A549 (cell line): ENCODE data around the gene SEC11A. TPM values are rescaled to one million over a fixed set of nuclear protein-coding genes. Genes with fewer than 3 reads are reported as not detected.
A peak's percentile ranks its signal among the peaks of the same experiment; 100 is the strongest.

ENCODE experiments used
- ATAC-seq, 2 experiments: fragments of 200-7000 bp in 1 of 2; fragments of >200 bp in 1 of 2; cut with Nextera tagmentation in 1 of 2; cut with Tn5 transposase in 1 of 2; 3 replicates each; pipeline versions ENCODE4 v1.8.0 to v1.9.1; 2018 to 2020; ENCODE audit warnings: mild to moderate bottlenecking in 1 of 2, moderate library complexity in 1 of 2
- CTCF ChIA-PET: fragments of 300-600 bp; sonication (Branson Sonifier 250); formaldehyde crosslinking; extraction: SDS; loops from one replicate; lab custom pipeline; 2021; ENCODE audit warnings: antibody characterized with exemption, inconsistent platforms; lab: Yijun Ruan, JAX
- POLR2A ChIA-PET: fragments of 350-600 bp; formaldehyde crosslinking; extraction: SDS; loops from one replicate; lab custom pipeline; 2021; ENCODE audit warnings: antibody characterized with exemption, inconsistent platforms; lab: Yijun Ruan, JAX
- DNase-seq, 2 experiments: peaks; one replicate each; pipeline versions ENCODE4 v3.0.0 to v3.0.0-alpha.2; 2011 to 2016; ENCODE audit warnings: low read depth in 1 of 2, low spot score in 1 of 2
- FAIRE-seq: peaks from 2 replicates; lab custom pipeline; 2011; peaks lifted over from hg19 to GRCh38; lab: Jason Lieb, UNC
- H3K27ac ChIP-seq, 2 experiments: fragments of >200 bp; sonication (Bioruptor Twin); formaldehyde crosslinking; 3 replicates each; pipeline ENCODE4 v1.5.1; 2016 to 2017
- H3K4me1 ChIP-seq: fragments of >200 bp; sonication (Bioruptor Twin); formaldehyde crosslinking; 3 replicates; pipeline ENCODE4 v1.6.1; 2016
- H3K4me2 ChIP-seq: fragments of >200 bp; sonication (Bioruptor Twin); formaldehyde crosslinking; 3 replicates; pipeline ENCODE4 v1.6.1; 2016
- H3K4me3 ChIP-seq: fragments of >200 bp; sonication (Bioruptor Twin); formaldehyde crosslinking; 3 replicates; pipeline ENCODE4 v1.5.1; 2016
- H3K9me3 ChIP-seq: fragments of >200 bp; sonication (Bioruptor Twin); formaldehyde crosslinking; 3 replicates; pipeline ENCODE4 v1.6.1; 2016
- CEBPB ChIP-seq, 2 experiments: fragments of >200 bp in 1 of 2; sonication (Bioruptor Twin) in 1 of 2; formaldehyde crosslinking in 1 of 2; IDR thresholded peaks; 2 replicates each; pipeline ENCODE4 v1.6.1; 2012 to 2016
- EHF ChIP-seq: fragments of 250-450 bp; sonication (Bioruptor Pico); IDR thresholded peaks from 2 replicates; pipeline ENCODE4 v1.5.0; 2020; ENCODE audit warnings: mild to moderate bottlenecking
- ESRRA ChIP-seq: fragments of 150-350 bp; IDR thresholded peaks from 2 replicates; pipeline ENCODE4 v1.6.1; 2014; ENCODE audit warnings: mild to moderate bottlenecking, low read length, borderline replicate concordance
- FOSL2 ChIP-seq, 2 experiments: fragments of 450-650 bp in 1 of 2; fragments of >200 bp in 1 of 2; sonication (Bioruptor Twin) in 1 of 2; formaldehyde crosslinking; IDR thresholded peaks; 2 replicates each; pipeline versions ENCODE4 v1.5.0 to v1.6.1; 2016 to 2020; ENCODE audit warnings: mild to moderate bottlenecking in 1 of 2, moderate library complexity in 1 of 2
- GATA3 ChIP-seq: IDR thresholded peaks from 2 replicates; pipeline ENCODE4 v1.6.1; 2012; ENCODE audit warnings: borderline replicate concordance
- HOXB13 ChIP-seq: fragments of 250-450 bp; sonication (Bioruptor Pico); IDR thresholded peaks from 2 replicates; pipeline ENCODE4 v1.5.0; 2020; ENCODE audit warnings: low read depth, mild to moderate bottlenecking, moderate library complexity
- HOXB5 ChIP-seq: fragments of 250-450 bp; sonication (Bioruptor Pico); IDR thresholded peaks from 2 replicates; pipeline ENCODE4 v1.5.0; 2020; ENCODE audit warnings: mild to moderate bottlenecking, moderate library complexity
- JUNB ChIP-seq: fragments of >200 bp; sonication (Bioruptor Twin); formaldehyde crosslinking; IDR thresholded peaks from 2 replicates; pipeline ENCODE4 v1.6.1; 2016
- KDM1A ChIP-seq: fragments of 200-600 bp; sonication (generic); IDR thresholded peaks from 2 replicates; pipeline ENCODE4 v1.6.1; 2016; ENCODE audit warnings: low read depth, mild to moderate bottlenecking
- MAFK ChIP-seq: fragments of 450-650 bp; IDR thresholded peaks from 2 replicates; pipeline ENCODE4 v1.6.1; 2014; ENCODE audit not compliant: partially characterized antibody
- MAZ ChIP-seq: fragments of 150-350 bp; IDR thresholded peaks from 2 replicates; pipeline ENCODE4 v1.6.1; 2014; ENCODE audit warnings: antibody characterized with exemption, low read depth, low read length, borderline replicate concordance
- POLR2A ChIP-seq: IDR thresholded peaks from 2 replicates; pipeline ENCODE4 v1.6.1; 2012; ENCODE audit warnings: mild to moderate bottlenecking, low read length
- RNF2 ChIP-seq: fragments of 200-600 bp; sonication (generic); IDR thresholded peaks from 2 replicates; pipeline ENCODE4 v1.6.1; 2016; ENCODE audit warnings: low read depth, mild to moderate bottlenecking, antibody characterized with exemption, moderate library complexity, borderline replicate concordance
- SMC3 ChIP-seq: fragments of >200 bp; sonication (Bioruptor Twin); formaldehyde crosslinking; IDR thresholded peaks from 3 replicates; pipeline ENCODE4 v1.6.1; 2018; ENCODE audit warnings: inconsistent platforms
- ZFP36 ChIP-seq: fragments of 450-650 bp; IDR thresholded peaks from 2 replicates; pipeline ENCODE4 v1.6.1; 2014; ENCODE audit warnings: borderline replicate concordance; ENCODE audit not compliant: partially characterized antibody
- WGBS: methylation state at CpG from one replicate; pipeline ENCODE4 v1.1.6; 2017; ENCODE audit errors: missing lambda C conversion rate; 5-methylcytosine and 5-hydroxymethylcytosine counted together
- polyA plus RNA-seq, 4 experiments: library from polyadenylated mRNA; depleted of rRNA in 3 of 4; stranded (reverse); fragments of >200 nt; fragmentation: RNase III in 1 of 4; extraction: RNeasy Plus Mini Kit Qiagen cat#74134 plus additional on column Dnase treatment in 1 of 4; gene quantifications; 2 replicates in 3 of 4; 3 replicates in 1 of 4; pipeline ENCODE4 v1.2.3, GENCODE V29; 2011 to 2017
- TF ChIP-seq, protein P1 (sequence below): IDR thresholded peaks from 2 replicates; pipeline ENCODE4 v1.6.1; 2012; ENCODE audit warnings: low read depth, borderline replicate concordance
- TF ChIP-seq, protein P2 (sequence below): fragments of >200 bp; sonication (Bioruptor Twin); formaldehyde crosslinking; IDR thresholded peaks from 3 replicates; pipeline ENCODE4 v1.5.1; 2016
- TF ChIP-seq, protein P3 (sequence below): fragments of >200 bp; sonication (Bioruptor Twin); formaldehyde crosslinking; IDR thresholded peaks from 3 replicates; pipeline ENCODE4 v1.6.1; 2016
- TF ChIP-seq, protein P4 (sequence below): IDR thresholded peaks from 2 replicates; pipeline ENCODE4 v1.6.1; 2012
- TF ChIP-seq, protein P5 (sequence below): fragments of 200-600 bp; sonication (generic); IDR thresholded peaks from 2 replicates; pipeline ENCODE4 v1.6.1; 2016; ENCODE audit warnings: antibody characterized with exemption, mild to moderate bottlenecking, moderate library complexity

Gene SEC11A
- polyA plus RNA-seq, 2 of the 4 experiments (the other 2 are of a cell fraction), result 380 to 490 TPM

DNA sequence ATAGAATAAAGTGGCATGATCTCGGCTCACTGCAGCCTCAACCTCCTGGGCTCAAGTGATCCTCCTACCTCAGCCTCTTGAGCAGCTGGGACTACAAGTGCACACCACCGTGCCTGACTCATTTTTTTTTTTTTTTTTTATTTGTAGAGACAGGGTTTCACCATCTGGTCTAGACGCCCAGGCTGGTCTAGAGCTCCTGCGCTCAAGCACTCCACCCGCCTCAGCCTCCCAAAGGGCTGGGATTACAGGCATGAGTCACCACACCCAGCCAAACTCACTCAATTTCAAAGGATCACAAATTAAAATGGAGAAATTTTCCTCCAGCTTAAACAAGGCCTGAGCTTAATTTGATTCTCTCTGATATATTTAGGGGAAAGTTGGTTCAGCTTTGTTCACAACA, 30.6 kb downstream of the SEC11A start:
- FAIRE-seq, result no peak
- TF ChIP-seq SMC3, result 0 out of 3 replicates have a peak, but pooled peaks have one; percentile 15
- no peak for TF ChIP-seq ESRRA
- TF ChIP-seq JUNB, result peak; percentile 39
- TF ChIP-seq FOSL2 (IDR thresholded peaks at IDR 0.05), result peak; percentile 55; the same call in 1 of the 2 replicates
- TF ChIP-seq FOSL2 (CRISPR knock-in tag; IDR thresholded peaks at IDR 0.05), result peak; percentile 86
- H3K27ac ChIP-seq, result peak overlapping the region; percentile 55 to 63
- H3K4me3 ChIP-seq, result no peak overlapping the region
- POLR2A ChIA-PET, result interaction anchor here (0.7 to 1.1 kb wide), 2 partner anchors 31 to 32 kb away, joined by 3 to 5 read pairs; partner anchors contain the start of gene SEC11A
- DNase-seq, result peak in 1 of 2 experiments; percentile 82
- CTCF ChIA-PET, result interaction anchor here (0.6 to 3.3 kb wide), 6 partner anchors 27 to 909 kb away, joined by 3 to 9 read pairs (median 3); partner anchors contain the start of gene NMB
- peak; percentile 90 to 100 for ATAC-seq
- no peaks in the 10 kb centered on the region for H3K9me3 ChIP-seq
- H3K4me2 ChIP-seq, result peak overlapping the region; percentile 48
- WGBS, result 36% methylated on average over 5 of the region's 5 CpGs
- peaks cover 24% of the 10 kb centered on the region for H3K4me1 ChIP-seq

DNA sequence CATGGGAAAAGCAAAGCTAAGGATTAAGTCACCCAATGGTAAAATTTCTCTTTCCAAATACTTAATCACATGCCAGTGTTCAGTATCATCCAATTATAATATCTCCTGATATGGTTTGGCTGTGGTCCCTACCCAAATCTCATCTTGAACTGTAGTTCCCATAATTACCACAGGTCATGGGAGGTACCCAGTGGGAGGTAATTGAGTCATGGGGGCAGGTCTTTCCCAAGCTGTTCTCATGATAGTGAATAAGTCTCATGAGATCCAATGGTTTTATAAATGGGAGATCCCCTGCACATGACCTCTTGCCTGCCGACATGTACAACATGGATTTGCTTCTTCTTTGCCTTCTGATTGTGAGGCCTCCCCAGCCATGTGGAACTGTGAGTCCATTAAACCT, 31.8 kb downstream of the SEC11A start:
- Histone ChIP-seq H3K4me1 (peaks cover 24% of the 10 kb centered on the region), H3K4me3 (no peak overlapping the region), H3K4me2 (no peak overlapping the region), H3K9me3 (no peaks in the 10 kb centered on the region), H3K27ac (peak overlapping the region in 1 of 2 experiments; percentile 41; a peak in 2 of 6 replicates)
- DNase-seq (peak in 1 of 2 experiments; percentile 23), ATAC-seq (peak in 1 of 2 experiments; percentile 37; a peak in 3 of 6 replicates), FAIRE-seq (no peak)
- TF ChIP-seq FOSL2 (IDR thresholded peaks at IDR 0.05), result no peak
- peak; percentile 61 for TF ChIP-seq FOSL2 (CRISPR knock-in tag; IDR thresholded peaks at IDR 0.05)
- TF ChIP-seq, protein P1, sequence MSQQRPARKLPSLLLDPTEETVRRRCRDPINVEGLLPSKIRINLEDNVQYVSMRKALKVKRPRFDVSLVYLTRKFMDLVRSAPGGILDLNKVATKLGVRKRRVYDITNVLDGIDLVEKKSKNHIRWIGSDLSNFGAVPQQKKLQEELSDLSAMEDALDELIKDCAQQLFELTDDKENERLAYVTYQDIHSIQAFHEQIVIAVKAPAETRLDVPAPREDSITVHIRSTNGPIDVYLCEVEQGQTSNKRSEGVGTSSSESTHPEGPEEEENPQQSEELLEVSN, result no peak
- TF ChIP-seq EHF (CRISPR knock-in tag), result no peak
- TF ChIP-seq, protein P2, sequence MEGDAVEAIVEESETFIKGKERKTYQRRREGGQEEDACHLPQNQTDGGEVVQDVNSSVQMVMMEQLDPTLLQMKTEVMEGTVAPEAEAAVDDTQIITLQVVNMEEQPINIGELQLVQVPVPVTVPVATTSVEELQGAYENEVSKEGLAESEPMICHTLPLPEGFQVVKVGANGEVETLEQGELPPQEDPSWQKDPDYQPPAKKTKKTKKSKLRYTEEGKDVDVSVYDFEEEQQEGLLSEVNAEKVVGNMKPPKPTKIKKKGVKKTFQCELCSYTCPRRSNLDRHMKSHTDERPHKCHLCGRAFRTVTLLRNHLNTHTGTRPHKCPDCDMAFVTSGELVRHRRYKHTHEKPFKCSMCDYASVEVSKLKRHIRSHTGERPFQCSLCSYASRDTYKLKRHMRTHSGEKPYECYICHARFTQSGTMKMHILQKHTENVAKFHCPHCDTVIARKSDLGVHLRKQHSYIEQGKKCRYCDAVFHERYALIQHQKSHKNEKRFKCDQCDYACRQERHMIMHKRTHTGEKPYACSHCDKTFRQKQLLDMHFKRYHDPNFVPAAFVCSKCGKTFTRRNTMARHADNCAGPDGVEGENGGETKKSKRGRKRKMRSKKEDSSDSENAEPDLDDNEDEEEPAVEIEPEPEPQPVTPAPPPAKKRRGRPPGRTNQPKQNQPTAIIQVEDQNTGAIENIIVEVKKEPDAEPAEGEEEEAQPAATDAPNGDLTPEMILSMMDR, result no peak
- TF ChIP-seq MAZ, result no peak
- no peak for TF ChIP-seq HOXB13 (CRISPR knock-in tag)
- no peak for TF ChIP-seq GATA3
- POLR2A ChIA-PET, result no interaction called here
- 91% methylated on average over 1 of the region's 1 CpG for WGBS
- CTCF ChIA-PET, result interaction anchor here (2.1 kb wide), 1 partner anchor 11 kb away, joined by 7 read pairs; no protein-coding TSS in a partner anchor

DNA sequence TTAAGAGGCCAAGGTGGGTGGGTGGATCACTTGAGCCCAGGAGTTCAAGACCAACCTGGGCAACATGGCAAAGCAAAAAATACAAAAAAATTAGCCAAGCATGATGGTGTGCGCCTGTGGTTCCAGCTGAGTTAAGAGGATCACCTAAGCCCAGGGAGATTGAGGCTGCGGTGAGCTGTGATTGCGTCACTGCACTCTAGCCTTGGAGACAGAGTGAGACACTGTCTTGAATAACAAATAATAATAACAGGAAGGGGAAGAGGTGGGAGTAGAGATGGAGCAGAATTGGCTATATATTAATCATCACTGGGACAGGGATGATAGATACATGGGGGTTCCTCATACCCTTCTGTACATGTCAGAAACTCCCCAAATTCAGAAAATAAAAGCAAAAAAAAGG, 34.1 kb downstream of the SEC11A start:
- CTCF ChIA-PET, result interaction anchor here (1.2 to 2.5 kb wide), 5 partner anchors 13 to 246 kb away, joined by 3 to 11 read pairs (median 6); no protein-coding TSS in a partner anchor
- Histone ChIP-seq H3K4me3 (no peak overlapping the region), H3K27ac (no peak overlapping the region), H3K4me1 (peaks cover 24% of the 10 kb centered on the region), H3K4me2 (no peak overlapping the region), H3K9me3 (no peaks in the 10 kb centered on the region)
- ATAC-seq (no peak), FAIRE-seq (no peak), DNase-seq (no peak)
- WGBS, result 94% methylated on average over 3 of the region's 3 CpGs
- peak; percentile 54 to 78; a peak in 3 of 4 replicates for TF ChIP-seq CEBPB (IDR thresholded peaks at IDR 0.05)
- TF ChIP-seq, protein P3, sequence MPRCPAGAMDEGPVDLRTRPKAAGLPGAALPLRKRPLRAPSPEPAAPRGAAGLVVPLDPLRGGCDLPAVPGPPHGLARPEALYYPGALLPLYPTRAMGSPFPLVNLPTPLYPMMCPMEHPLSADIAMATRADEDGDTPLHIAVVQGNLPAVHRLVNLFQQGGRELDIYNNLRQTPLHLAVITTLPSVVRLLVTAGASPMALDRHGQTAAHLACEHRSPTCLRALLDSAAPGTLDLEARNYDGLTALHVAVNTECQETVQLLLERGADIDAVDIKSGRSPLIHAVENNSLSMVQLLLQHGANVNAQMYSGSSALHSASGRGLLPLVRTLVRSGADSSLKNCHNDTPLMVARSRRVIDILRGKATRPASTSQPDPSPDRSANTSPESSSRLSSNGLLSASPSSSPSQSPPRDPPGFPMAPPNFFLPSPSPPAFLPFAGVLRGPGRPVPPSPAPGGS, result no peak
- POLR2A ChIA-PET, result no interaction called here

DNA sequence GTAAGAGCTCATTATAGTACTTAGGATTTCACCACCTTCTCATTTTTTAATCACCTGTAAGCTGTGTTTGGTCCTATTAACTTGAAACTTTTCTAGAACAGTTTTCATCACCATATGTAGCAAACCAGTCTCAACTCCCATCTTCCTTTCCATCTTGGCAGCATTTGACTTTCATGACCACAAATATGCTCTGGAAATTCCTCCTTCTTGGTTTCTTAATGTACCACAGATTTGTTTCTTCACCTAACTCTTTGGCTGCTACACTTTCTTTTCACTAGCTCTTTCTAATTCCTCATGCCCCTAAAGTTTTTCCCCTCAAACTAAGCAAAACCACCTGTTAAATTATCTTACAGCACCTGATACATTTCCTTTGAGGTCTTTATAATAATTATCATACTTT, 44.7 kb downstream of the SEC11A start:
- no peaks in the 10 kb centered on the region for H3K4me1 ChIP-seq
- ATAC-seq (no peak), FAIRE-seq (no peak), DNase-seq (no peak)
- H3K27ac ChIP-seq, result no peak overlapping the region
- POLR2A ChIA-PET, result interaction anchor here (1.4 kb wide), 1 partner anchor 45 kb away, joined by 4 read pairs; no protein-coding TSS in a partner anchor
- H3K4me2 ChIP-seq, result no peak overlapping the region
- no peak overlapping the region for H3K4me3 ChIP-seq
- CTCF ChIA-PET, result interaction anchor here (0.7 to 2.2 kb wide), 4 partner anchors 11 to 33 kb away, joined by 3 to 11 read pairs (median 4); no protein-coding TSS in a partner anchor
- H3K9me3 ChIP-seq, result no peaks in the 10 kb centered on the region
- TF ChIP-seq KDM1A (no peak), POLR2A (no peak), RNF2 (no peak), ZFP36 (no peak), HOXB5 (CRISPR knock-in tag) (no peak), JUNB (no peak), MAFK (no peak), MAZ (no peak)
- TF ChIP-seq, protein P4, sequence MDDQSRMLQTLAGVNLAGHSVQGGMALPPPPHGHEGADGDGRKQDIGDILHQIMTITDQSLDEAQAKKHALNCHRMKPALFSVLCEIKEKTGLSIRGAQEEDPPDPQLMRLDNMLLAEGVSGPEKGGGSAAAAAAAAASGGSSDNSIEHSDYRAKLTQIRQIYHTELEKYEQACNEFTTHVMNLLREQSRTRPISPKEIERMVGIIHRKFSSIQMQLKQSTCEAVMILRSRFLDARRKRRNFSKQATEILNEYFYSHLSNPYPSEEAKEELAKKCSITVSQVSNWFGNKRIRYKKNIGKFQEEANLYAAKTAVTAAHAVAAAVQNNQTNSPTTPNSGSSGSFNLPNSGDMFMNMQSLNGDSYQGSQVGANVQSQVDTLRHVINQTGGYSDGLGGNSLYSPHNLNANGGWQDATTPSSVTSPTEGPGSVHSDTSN, result no peak
- TF ChIP-seq, protein P5, sequence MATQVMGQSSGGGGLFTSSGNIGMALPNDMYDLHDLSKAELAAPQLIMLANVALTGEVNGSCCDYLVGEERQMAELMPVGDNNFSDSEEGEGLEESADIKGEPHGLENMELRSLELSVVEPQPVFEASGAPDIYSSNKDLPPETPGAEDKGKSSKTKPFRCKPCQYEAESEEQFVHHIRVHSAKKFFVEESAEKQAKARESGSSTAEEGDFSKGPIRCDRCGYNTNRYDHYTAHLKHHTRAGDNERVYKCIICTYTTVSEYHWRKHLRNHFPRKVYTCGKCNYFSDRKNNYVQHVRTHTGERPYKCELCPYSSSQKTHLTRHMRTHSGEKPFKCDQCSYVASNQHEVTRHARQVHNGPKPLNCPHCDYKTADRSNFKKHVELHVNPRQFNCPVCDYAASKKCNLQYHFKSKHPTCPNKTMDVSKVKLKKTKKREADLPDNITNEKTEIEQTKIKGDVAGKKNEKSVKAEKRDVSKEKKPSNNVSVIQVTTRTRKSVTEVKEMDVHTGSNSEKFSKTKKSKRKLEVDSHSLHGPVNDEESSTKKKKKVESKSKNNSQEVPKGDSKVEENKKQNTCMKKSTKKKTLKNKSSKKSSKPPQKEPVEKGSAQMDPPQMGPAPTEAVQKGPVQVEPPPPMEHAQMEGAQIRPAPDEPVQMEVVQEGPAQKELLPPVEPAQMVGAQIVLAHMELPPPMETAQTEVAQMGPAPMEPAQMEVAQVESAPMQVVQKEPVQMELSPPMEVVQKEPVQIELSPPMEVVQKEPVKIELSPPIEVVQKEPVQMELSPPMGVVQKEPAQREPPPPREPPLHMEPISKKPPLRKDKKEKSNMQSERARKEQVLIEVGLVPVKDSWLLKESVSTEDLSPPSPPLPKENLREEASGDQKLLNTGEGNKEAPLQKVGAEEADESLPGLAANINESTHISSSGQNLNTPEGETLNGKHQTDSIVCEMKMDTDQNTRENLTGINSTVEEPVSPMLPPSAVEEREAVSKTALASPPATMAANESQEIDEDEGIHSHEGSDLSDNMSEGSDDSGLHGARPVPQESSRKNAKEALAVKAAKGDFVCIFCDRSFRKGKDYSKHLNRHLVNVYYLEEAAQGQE, result no peak
